GM12878 (cell line): Measurements from ENCODE around the gene CCDC12. TPM values are rescaled to one million over a fixed set of nuclear protein-coding genes. Genes with fewer than 3 reads are reported as not detected.

Experiments used
- ATAC-seq: fragments of 200-7000 bp; cut with Tn5 transposase; 3 replicates; pipeline ENCODE4 v1.9.1; 2020; ENCODE audit warnings: mild to moderate bottlenecking, moderate library complexity
- BruUV-seq: library from RNA; stranded (reverse); fragments of 400-500 nt; replicated peaks from 2 replicates; lab custom pipeline; 2021; lab: Mats Ljungman, UMichigan
- CTCF ChIA-PET: fragments of 300-600 bp; sonication (Branson Sonifier 250); formaldehyde crosslinking; extraction: SDS; loops from one replicate; lab custom pipeline; 2021; ENCODE audit warnings: inconsistent platforms; lab: Yijun Ruan, JAX
- POLR2A ChIA-PET: fragments of 350-600 bp; formaldehyde crosslinking; extraction: SDS; loops from one replicate; lab custom pipeline; 2021; ENCODE audit warnings: inconsistent platforms; lab: Charles Lee
- RAD21 ChIA-PET: fragments of 300-600 bp; sonication (Branson Sonifier 250); formaldehyde crosslinking; loops from one replicate; lab custom pipeline; 2023; ENCODE audit warnings: antibody characterized with exemption; ENCODE audit not compliant: unreplicated experiment; lab: Charles Lee
- SMC1A ChIA-PET: fragments of 300-600 bp; sonication (Branson Sonifier 250); formaldehyde crosslinking; loops from one replicate; lab custom pipeline; 2023; ENCODE audit not compliant: unreplicated experiment, uncharacterized antibody; lab: Charles Lee
- DNase-seq: peaks from one replicate; pipeline ENCODE4 v3.0.0-alpha.2; 2011; ENCODE audit warnings: low read depth, low spot score
- FAIRE-seq: peaks from 3 replicates; lab custom pipeline; 2011; peaks lifted over from hg19 to GRCh38; lab: Jason Lieb, UNC
- H2AFZ ChIP-seq: 2 replicates; pipeline ENCODE4 v1.6.0; 2011; ENCODE audit warnings: low read depth, low read length, control low read depth; ENCODE audit not compliant: control insufficient read depth
- H3K27ac ChIP-seq: 2 replicates; pipeline ENCODE4 v1.5.1; 2011; ENCODE audit warnings: control low read depth; ENCODE audit not compliant: control insufficient read depth, insufficient read depth
- H3K27me3 ChIP-seq, 2 experiments: replicated peaks in 1 of 2; 2 replicates each; pipeline versions ENCODE4 v1.6.0 to v1.6.1; 2011; ENCODE audit warnings: low read length in 1 of 2; ENCODE audit not compliant: control insufficient read depth in 2 of 2, insufficient read depth in 2 of 2
- H3K36me3 ChIP-seq, 2 experiments: 2 replicates each; pipeline ENCODE4 v1.5.1; 2011; ENCODE audit warnings: low read length in 1 of 2; ENCODE audit not compliant: control insufficient read depth in 2 of 2, insufficient read depth in 2 of 2
- H3K4me1 ChIP-seq: 2 replicates; pipeline ENCODE4 v1.6.1; 2011; ENCODE audit warnings: mild to moderate bottlenecking, low read length, moderate library complexity, mixed read lengths; ENCODE audit not compliant: control insufficient read depth, insufficient read depth
- H3K4me2 ChIP-seq: 2 replicates; pipeline ENCODE4 v1.6.0; 2011; ENCODE audit warnings: control low read depth; ENCODE audit not compliant: control insufficient read depth, insufficient read depth
- H3K4me3 ChIP-seq: fragments of 200-600 bp; sonication (generic); 2 replicates; pipeline ENCODE4 v1.5.1; 2016
- H3K79me2 ChIP-seq: 2 replicates; pipeline ENCODE4 v1.6.0; 2011; ENCODE audit warnings: low read length; ENCODE audit not compliant: control insufficient read depth, insufficient read depth
- H3K9ac ChIP-seq: 2 replicates; pipeline ENCODE4 v1.8.0; 2011; ENCODE audit warnings: low read length, control low read depth, mixed read lengths; ENCODE audit not compliant: control insufficient read depth, insufficient read depth
- H3K9me3 ChIP-seq: replicated peaks from 3 replicates; pipeline ENCODE4 v1.5.1; 2011; ENCODE audit warnings: mild to moderate bottlenecking, low read length; ENCODE audit not compliant: control insufficient read depth, insufficient read depth
- H4K20me1 ChIP-seq: 2 replicates; pipeline ENCODE4 v1.6.0; 2011; ENCODE audit not compliant: control insufficient read depth, insufficient read depth
- ASH2L ChIP-seq: fragments of 300-600, 200-600 bp; sonication (generic); IDR thresholded peaks from 2 replicates; pipeline ENCODE4 v1.6.1; 2017; ENCODE audit warnings: low read depth, mild to moderate bottlenecking, borderline replicate concordance
- BHLHE40 ChIP-seq, 2 experiments: fragments of 450-650 bp in 1 of 2; IDR thresholded peaks; 2 replicates each; pipeline ENCODE4 v1.6.1; 2011 to 2017; ENCODE audit warnings: low read depth in 2 of 2, borderline replicate concordance in 1 of 2, improper control_type of control experiment in 1 of 2, low read length in 1 of 2, mild to moderate bottlenecking in 1 of 2
- KLF5 ChIP-seq: fragments of 450-650 bp; IDR thresholded peaks from 2 replicates; pipeline ENCODE4 v1.6.1; 2014; ENCODE audit warnings: mild to moderate bottlenecking; ENCODE audit not compliant: partially characterized antibody
- TCF7 ChIP-seq: IDR thresholded peaks from 2 replicates; pipeline ENCODE4 v1.6.1; 2014; ENCODE audit warnings: antibody characterized with exemption, borderline replicate concordance
- WGBS: methylation state at CpG from one replicate; pipeline ENCODE4 v1.1.6; 2016; ENCODE audit warnings: low lambda C conversion rate; ENCODE audit not compliant: insufficient replicate concordance, insufficient coverage; ENCODE audit errors: missing lambda C conversion rate; 5-methylcytosine and 5-hydroxymethylcytosine counted together
- in situ Hi-C: fragments of 300-500 bp; cut with MboI; formaldehyde crosslinking; loops from 9 replicates; pipeline ENCODE4 v1.14.3; 2018; ENCODE audit warnings: mixed read lengths
- intact Hi-C: fragments of 100-400 bp; cut with micrococcal nuclease; formaldehyde crosslinking; loops from one replicate; pipeline ENCODE4 v1.14.2; 2022; ENCODE audit not compliant: unreplicated experiment
- polyA plus RNA-seq, 11 experiments: library from polyadenylated mRNA; depleted of rRNA in 4 of 11; unstranded in 6 of 11; stranded (reverse) in 5 of 11; fragments of >200 nt; fragmentation: Nextera tagmentation in 4 of 11; fragmentation: Illumina TruSeq in 1 of 11; extraction: Ambion mirVana in 4 of 11; extraction: Trizol in 1 of 11; gene quantifications; 1 replicate in 1 of 11; 2 replicates in 10 of 11; pipeline versions ENCODE4 v1.2.1 to v1.2.3, GENCODE V29; 2011 to 2016; ENCODE audit warnings: inconsistent platforms in 2 of 11, missing spikeins in 2 of 11, low read depth in 1 of 11
- total RNA-seq, 4 experiments: library from RNA; depleted of rRNA in 3 of 4; stranded (reverse); fragments of >200 nt in 3 of 4; fragmentation: Illumina TruSeq in 1 of 4; extraction: Trizol in 1 of 4; gene quantifications; 2 replicates each; pipeline versions ENCODE4 v1.2.1 to v1.2.3, GENCODE V29; 2013 to 2021
- TF ChIP-seq, protein P1 (sequence below): fragments of 450-650 bp; IDR thresholded peaks from 2 replicates; pipeline ENCODE4 v1.6.1; 2017; ENCODE audit warnings: borderline replicate concordance

The CCDC12 gene
- total and polyA plus RNA-seq, 10 of the 15 experiments (the other 5 are each of a cell fraction or from before 2014, with no cell fraction given), result 9.2 to 91.4 (median 61.3) TPM

DNA sequence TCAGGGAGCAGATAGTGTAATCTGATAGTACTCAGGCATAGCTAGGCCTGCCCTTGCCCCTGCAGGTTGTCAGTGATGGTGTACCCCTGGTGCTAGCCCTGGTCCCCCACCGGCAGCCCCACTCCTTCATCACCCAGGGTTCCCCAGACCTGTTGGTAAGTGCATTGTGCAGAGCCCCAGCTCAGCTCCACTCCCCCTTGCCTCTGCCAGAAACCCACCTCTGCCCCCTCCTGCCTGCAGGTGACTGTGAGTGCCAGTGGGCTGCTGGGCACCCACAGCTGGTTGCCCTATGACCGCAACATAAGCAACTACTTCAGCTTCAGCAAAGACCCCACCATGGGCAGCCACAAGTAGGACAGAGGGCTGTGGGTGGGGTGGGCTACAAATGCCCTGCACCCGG is 30.5 kb upstream of the CCDC12 start (continued):
- TF ChIP-seq, protein P1, sequence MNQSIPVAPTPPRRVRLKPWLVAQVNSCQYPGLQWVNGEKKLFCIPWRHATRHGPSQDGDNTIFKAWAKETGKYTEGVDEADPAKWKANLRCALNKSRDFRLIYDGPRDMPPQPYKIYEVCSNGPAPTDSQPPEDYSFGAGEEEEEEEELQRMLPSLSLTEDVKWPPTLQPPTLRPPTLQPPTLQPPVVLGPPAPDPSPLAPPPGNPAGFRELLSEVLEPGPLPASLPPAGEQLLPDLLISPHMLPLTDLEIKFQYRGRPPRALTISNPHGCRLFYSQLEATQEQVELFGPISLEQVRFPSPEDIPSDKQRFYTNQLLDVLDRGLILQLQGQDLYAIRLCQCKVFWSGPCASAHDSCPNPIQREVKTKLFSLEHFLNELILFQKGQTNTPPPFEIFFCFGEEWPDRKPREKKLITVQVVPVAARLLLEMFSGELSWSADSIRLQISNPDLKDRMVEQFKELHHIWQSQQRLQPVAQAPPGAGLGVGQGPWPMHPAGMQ, result no peak
- TF ChIP-seq BHLHE40 (IDR thresholded peaks at IDR 0.05; ENCODE audit: borderline replicate concordance in 1 of 2, low read depth in 2 of 2, low read length in 1 of 2) (no peak), ASH2L (no peak)

DNA sequence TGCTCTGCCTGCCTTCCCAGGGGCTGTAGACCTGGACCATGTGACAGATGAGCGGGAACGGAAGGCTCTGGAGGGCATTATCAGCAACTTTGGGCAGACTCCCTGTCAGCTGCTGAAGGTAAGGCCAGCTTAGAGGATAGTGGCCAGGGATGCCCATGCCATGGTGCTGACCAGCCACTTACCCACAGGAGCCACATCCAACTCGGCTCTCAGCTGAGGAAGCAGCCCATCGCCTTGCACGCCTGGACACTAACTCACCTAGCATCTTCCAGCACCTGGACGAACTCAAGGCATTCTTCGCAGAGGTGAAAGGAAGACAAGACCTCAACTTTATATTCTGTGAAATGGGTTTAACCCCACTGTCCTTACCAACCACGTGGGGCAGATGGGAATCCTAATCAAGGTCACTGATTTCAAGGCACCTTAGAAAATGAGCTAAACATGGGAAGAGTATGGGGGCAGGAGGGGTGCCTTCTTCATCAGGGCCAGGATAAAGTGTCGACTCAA is 29.7 kb upstream of the CCDC12 start:
- in situ Hi-C loops, result no loop called here
- Histone ChIP-seq H3K4me2 (no peak overlapping the region), H3K9ac (no peak overlapping the region), H2AFZ (no peak overlapping the region), H3K27me3 (no peaks in the 10 kb centered on the region), H3K4me1 (peaks cover 5% of the 10 kb centered on the region; the same call in 1 of the 2 replicates)
- ATAC-seq, result no peak
- SMC1A ChIA-PET, result interaction anchor here (1.0 kb wide), 1 partner anchor 14 kb away, joined by 3 read pairs; no protein-coding TSS in a partner anchor
- no peak for FAIRE-seq
- WGBS, result 92% methylated on average over 9 of the region's 9 CpGs
- no peak for TF ChIP-seq KLF5
- TF ChIP-seq TCF7, result no peak
- TF ChIP-seq, all 136 proteins: peak for 0
- Histone ChIP-seq H3K36me3 (peaks cover 21 to 49% of the 10 kb centered on the region in 2 experiments; a peak in 3 of 4 replicates), H4K20me1 (no peaks in the 10 kb centered on the region), H3K79me2 (no peaks in the 10 kb centered on the region), H3K9me3 (no peaks in the 10 kb centered on the region), H3K4me3 (no peak overlapping the region), H3K27ac (no peak overlapping the region)
- POLR2A ChIA-PET, result no interaction called here
- no peak for DNase-seq
- no TSS peak for BruUV-seq
- CTCF ChIA-PET, result interaction anchor here (1.7 kb wide), 1 partner anchor 308 kb away, joined by 3 read pairs; no protein-coding TSS in a partner anchor
- RAD21 ChIA-PET, result no interaction called here
- intact Hi-C loops, result no loop called here
